Measurements from ENCODE around the gene PROX1. TPM values are rescaled to one million over a fixed set of nuclear protein-coding genes. Genes with fewer than 3 reads are reported as not detected.

Gene PROX1
- total RNA-seq, 1 experiment from 2014 or later = not detected

GRCh38 chr1:214050513-214051401 is 63.0 kb downstream of the PROX1 start:
- no peak for TF ChIP-seq EZH2 (IDR thresholded peaks at IDR 0.05; ENCODE audit: low read depth)
- TF ChIP-seq, protein P1, sequence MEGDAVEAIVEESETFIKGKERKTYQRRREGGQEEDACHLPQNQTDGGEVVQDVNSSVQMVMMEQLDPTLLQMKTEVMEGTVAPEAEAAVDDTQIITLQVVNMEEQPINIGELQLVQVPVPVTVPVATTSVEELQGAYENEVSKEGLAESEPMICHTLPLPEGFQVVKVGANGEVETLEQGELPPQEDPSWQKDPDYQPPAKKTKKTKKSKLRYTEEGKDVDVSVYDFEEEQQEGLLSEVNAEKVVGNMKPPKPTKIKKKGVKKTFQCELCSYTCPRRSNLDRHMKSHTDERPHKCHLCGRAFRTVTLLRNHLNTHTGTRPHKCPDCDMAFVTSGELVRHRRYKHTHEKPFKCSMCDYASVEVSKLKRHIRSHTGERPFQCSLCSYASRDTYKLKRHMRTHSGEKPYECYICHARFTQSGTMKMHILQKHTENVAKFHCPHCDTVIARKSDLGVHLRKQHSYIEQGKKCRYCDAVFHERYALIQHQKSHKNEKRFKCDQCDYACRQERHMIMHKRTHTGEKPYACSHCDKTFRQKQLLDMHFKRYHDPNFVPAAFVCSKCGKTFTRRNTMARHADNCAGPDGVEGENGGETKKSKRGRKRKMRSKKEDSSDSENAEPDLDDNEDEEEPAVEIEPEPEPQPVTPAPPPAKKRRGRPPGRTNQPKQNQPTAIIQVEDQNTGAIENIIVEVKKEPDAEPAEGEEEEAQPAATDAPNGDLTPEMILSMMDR (conservative IDR thresholded peaks at IDR 0.05) = no peak
- no peak overlapping the region for H3K4me2 ChIP-seq
- CTCF ChIA-PET = no interaction called here
- H3K27ac ChIP-seq = no peak overlapping the region
- POLR2A ChIA-PET (ENCODE audit: unreplicated experiment) = no interaction called here
- H4K20me1 ChIP-seq (ENCODE audit: insufficient read depth) = no peaks in the 10 kb centered on the region
- no peaks in the 10 kb centered on the region for H3K36me3 ChIP-seq (ENCODE audit: low read depth)
- no peak overlapping the region for H2AFZ ChIP-seq
- no peaks in the 10 kb centered on the region for H3K9me3 ChIP-seq (ENCODE audit: insufficient read depth, low read depth)
- no peak overlapping the region for H3K4me3 ChIP-seq
- H3F3A ChIP-seq (ENCODE audit: insufficient read depth, low read depth) = no peaks in the 10 kb centered on the region
- no peak for DNase-seq
- intact Hi-C loops (cut with micrococcal nuclease; ENCODE audit: unreplicated experiment) = no loop called here
- H3K9me2 ChIP-seq (ENCODE audit: insufficient read depth) = 0 out of 2 replicates have a peak, but pooled peaks cover 4% of the 10 kb centered on the region
- no peaks in the 10 kb centered on the region for H3K79me2 ChIP-seq (ENCODE audit: low read depth)
- H3K4me1 ChIP-seq (replicated peaks; ENCODE audit: insufficient read depth) = no peaks in the 10 kb centered on the region
- H3K27me3 ChIP-seq (ENCODE audit: insufficient read depth, low read depth) = no peaks in the 10 kb centered on the region
- BruUV-seq (replicated peaks) = no TSS peak

DNA sequence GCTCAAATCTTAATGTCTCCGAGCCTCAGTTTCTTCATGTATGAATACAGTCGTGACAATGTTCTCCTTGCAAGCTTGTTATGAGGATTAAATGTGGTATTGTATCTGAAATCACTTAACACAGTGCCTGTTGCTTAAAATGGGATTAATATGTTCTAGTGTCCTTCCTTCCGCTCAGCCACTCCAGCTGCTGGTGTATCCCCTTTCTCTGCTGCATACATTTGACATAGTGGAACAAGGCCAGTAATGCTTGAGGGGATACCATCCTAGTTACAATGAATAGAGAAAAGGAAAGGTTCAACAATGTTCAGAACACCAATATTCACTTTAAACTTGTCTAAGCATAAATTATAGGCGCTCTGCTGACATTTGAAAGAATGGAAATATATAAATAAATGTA is 64.0 kb downstream of the PROX1 start:
- no peak overlapping the region for H2AFZ ChIP-seq
- no peak overlapping the region for H3K27ac ChIP-seq
- no peaks in the 10 kb centered on the region for H4K20me1 ChIP-seq (ENCODE audit: insufficient read depth)
- H3F3A ChIP-seq (ENCODE audit: insufficient read depth, low read depth) = no peaks in the 10 kb centered on the region
- TF ChIP-seq, protein P1 (conservative IDR thresholded peaks at IDR 0.05) = no peak
- no peak for TF ChIP-seq EZH2 (IDR thresholded peaks at IDR 0.05; ENCODE audit: low read depth)
- DNase-seq = no peak
- BruUV-seq (replicated peaks) = no TSS peak
- no peak overlapping the region for H3K4me2 ChIP-seq
- no peaks in the 10 kb centered on the region for H3K27me3 ChIP-seq (ENCODE audit: insufficient read depth, low read depth)
- no peak overlapping the region for H3K4me3 ChIP-seq
- H3K36me3 ChIP-seq (ENCODE audit: low read depth) = no peaks in the 10 kb centered on the region
- H3K9me2 ChIP-seq (ENCODE audit: insufficient read depth) = 0 out of 2 replicates have a peak, but pooled peaks cover 3% of the 10 kb centered on the region
- H3K4me1 ChIP-seq (replicated peaks; ENCODE audit: insufficient read depth) = no peaks in the 10 kb centered on the region
- ChIA-PET POLR2A (ENCODE audit: unreplicated experiment) (no interaction called here), CTCF (no interaction called here)
- intact Hi-C loops (cut with micrococcal nuclease; ENCODE audit: unreplicated experiment) = no loop called here
- H3K79me2 ChIP-seq (ENCODE audit: low read depth) = no peaks in the 10 kb centered on the region
- no peaks in the 10 kb centered on the region for H3K9me3 ChIP-seq (ENCODE audit: insufficient read depth, low read depth)

- H3K27me3 ChIP-seq (ENCODE audit: insufficient read depth, low read depth) = no peaks in the 10 kb centered on the region
- no peak overlapping the region for H3K27ac ChIP-seq
- TF ChIP-seq, protein P1 (conservative IDR thresholded peaks at IDR 0.05) = no peak
- TF ChIP-seq EZH2 (IDR thresholded peaks at IDR 0.05; ENCODE audit: low read depth) = no peak
- intact Hi-C loops (cut with micrococcal nuclease; ENCODE audit: unreplicated experiment) = no loop called here
- no peaks in the 10 kb centered on the region for H3K79me2 ChIP-seq (ENCODE audit: low read depth)
- no TSS peak for BruUV-seq (replicated peaks)
- no peak overlapping the region for H3K4me2 ChIP-seq
- POLR2A ChIA-PET (ENCODE audit: unreplicated experiment) = no interaction called here
- no peaks in the 10 kb centered on the region for H4K20me1 ChIP-seq (ENCODE audit: insufficient read depth)
- no peaks in the 10 kb centered on the region for H3K9me3 ChIP-seq (ENCODE audit: insufficient read depth, low read depth)
- no peak overlapping the region for H2AFZ ChIP-seq
- no peaks in the 10 kb centered on the region for H3K36me3 ChIP-seq (ENCODE audit: low read depth)
- no peaks in the 10 kb centered on the region for H3K4me1 ChIP-seq (replicated peaks; ENCODE audit: insufficient read depth)
- H3K9me2 ChIP-seq (ENCODE audit: insufficient read depth) = no peaks in the 10 kb centered on the region
- CTCF ChIA-PET = no interaction called here
- no peaks in the 10 kb centered on the region for H3F3A ChIP-seq (ENCODE audit: insufficient read depth, low read depth)
- no peak overlapping the region for H3K4me3 ChIP-seq
- no peak for DNase-seq
Measured at GRCh38 chr1:214058076-214058475, 70.3 kb downstream of the PROX1 start.
